ENCODE measurements around the gene TSPAN2. TPM values are rescaled to one million over a fixed set of nuclear protein-coding genes. Genes with fewer than 3 reads are reported as not detected.
A peak's percentile ranks its signal among the peaks of the same experiment; 100 is the strongest.

Gene TSPAN2
- total RNA-seq, 1 donor from 2014 or later = 10.9 TPM

- peaks cover 23 to 24% of the 10 kb centered on the region in 2 donors for H3K36me3 ChIP-seq
Observed at GRCh38 chr1:115057661-115058254, 31.5 kb downstream of the TSPAN2 start.

GRCh38 chr1:115056395-115056798 is 32.9 kb downstream of the TSPAN2 start:
- no peak for TF ChIP-seq CTCF (IDR thresholded peaks at IDR 0.05)
- H3K4me3 ChIP-seq = no peak overlapping the region
- H3K27ac ChIP-seq = no peak overlapping the region
- intact Hi-C loops (cut with DNase I) = loop anchor here (10.0 kb wide), 1 partner anchor 302 kb away; the partner anchor contains the start of gene CSDE1
- no peaks in the 10 kb centered on the region for H3K27me3 ChIP-seq
- no peaks in the 10 kb centered on the region for H3K9me3 ChIP-seq
- DNase-seq (ENCODE audit: low spot score in 2 of 2) = no peak
- H3K36me3 ChIP-seq = peaks cover 23 to 32% of the 10 kb centered on the region in 2 donors
- H3K4me1 ChIP-seq = peaks cover 0 to 3% of the 10 kb centered on the region in 2 donors

More at GRCh38 chr1:115057661-115058254, 31.5 kb downstream of the TSPAN2 start:
- Histone ChIP-seq H3K4me1 (peaks cover 10 to 15% of the 10 kb centered on the region in 2 donors), H3K9me3 (no peaks in the 10 kb centered on the region), H3K4me3 (no peak overlapping the region), H3K27me3 (no peaks in the 10 kb centered on the region), H3K27ac (no peak overlapping the region)
- TF ChIP-seq CTCF (IDR thresholded peaks at IDR 0.05) = no peak
- no peak for DNase-seq (ENCODE audit: low spot score in 2 of 2)
- intact Hi-C loops (cut with DNase I) = loop anchor here (10.0 kb wide), 1 partner anchor 303 kb away; the partner anchor contains the start of gene CSDE1

GRCh38 chr1:115052454-115053083 is 36.7 kb downstream of the TSPAN2 start:
- H3K4me1 ChIP-seq = no peaks in the 10 kb centered on the region
- H3K36me3 ChIP-seq = peaks cover 22 to 24% of the 10 kb centered on the region in 2 donors
- H3K4me3 ChIP-seq = no peak overlapping the region
- no peaks in the 10 kb centered on the region for H3K27me3 ChIP-seq
- no peak overlapping the region for H3K27ac ChIP-seq
- TF ChIP-seq CTCF (IDR thresholded peaks at IDR 0.05) = peak; percentile 57 to 86 (median 82)
- intact Hi-C loops (cut with DNase I) = loop anchor here (5.0 to 10.0 kb wide), 2 partner anchors 75 to 298 kb away; partner anchors contain the start of gene CSDE1
- DNase-seq (ENCODE audit: low spot score in 2 of 2) = no peak
- no peaks in the 10 kb centered on the region for H3K9me3 ChIP-seq

GRCh38 chr1:115051850-115052249 is 37.5 kb downstream of the TSPAN2 start:
- Histone ChIP-seq H3K27ac (no peak overlapping the region), H3K36me3 (peaks cover 16 to 17% of the 10 kb centered on the region in 2 donors), H3K27me3 (no peaks in the 10 kb centered on the region), H3K9me3 (no peaks in the 10 kb centered on the region), H3K4me3 (no peak overlapping the region), H3K4me1 (no peaks in the 10 kb centered on the region)
- DNase-seq (ENCODE audit: low spot score in 2 of 2) = no peak
- TF ChIP-seq CTCF (IDR thresholded peaks at IDR 0.05) = no peak
- intact Hi-C loops (cut with DNase I) = loop anchor here (5.0 to 10.0 kb wide), 2 partner anchors 75 to 297 kb away; partner anchors contain the start of gene CSDE1

GRCh38 chr1:115046751-115047150 is 42.6 kb downstream of the TSPAN2 start:
- Histone ChIP-seq H3K9me3 (no peaks in the 10 kb centered on the region), H3K27ac (no peak overlapping the region), H3K27me3 (no peaks in the 10 kb centered on the region), H3K4me1 (no peaks in the 10 kb centered on the region), H3K4me3 (no peak overlapping the region), H3K36me3 (peaks cover 9 to 28% of the 10 kb centered on the region in 2 donors)
- TF ChIP-seq CTCF (IDR thresholded peaks at IDR 0.05) = no peak
- intact Hi-C loops (cut with DNase I) = no loop called here
- DNase-seq (ENCODE audit: low spot score in 2 of 2) = no peak

All from ascending aorta (tissue), 2 donors.